Esophagus squamous epithelium (tissue), 5 donors: ENCODE data around the gene ZBTB46. TPM values are rescaled to one million over a fixed set of nuclear protein-coding genes. Genes with fewer than 3 reads are reported as not detected.

ENCODE experiments used
- DNase-seq: peaks from one replicate; lab custom pipeline; 2025; lab: John Stamatoyannopoulos, UW
- H3K27ac ChIP-seq, 4 donors: fragments of 200-600 bp; sonication (generic); one replicate each; pipeline ENCODE4 v1.5.1; 2016 to 2019; ENCODE audit warnings: mild to moderate bottlenecking in 1 of 4
- H3K27me3 ChIP-seq, 4 donors: fragments of 200-600 bp; sonication (generic); 1 replicate in 3 of 4; 2 replicates in 1 of 4; pipeline versions ENCODE4 v1.5.1 to v1.6.0; 2017 to 2021; ENCODE audit warnings: antibody characterized with exemption in 1 of 4
- H3K36me3 ChIP-seq, 3 donors: fragments of 200-600 bp; sonication (generic); one replicate each; pipeline ENCODE4 v1.5.1; 2016 to 2019
- H3K4me1 ChIP-seq, 3 donors: fragments of 200-600 bp; sonication (generic); one replicate each; pipeline ENCODE4 v1.5.1; 2017 to 2019
- H3K4me3 ChIP-seq, 4 donors: fragments of 200-600 bp; sonication (generic); 1 replicate in 3 of 4; 2 replicates in 1 of 4; pipeline ENCODE4 v1.5.1; 2016 to 2019; ENCODE audit warnings: mild to moderate bottlenecking in 2 of 4, moderate library complexity in 1 of 4
- H3K9me3 ChIP-seq, 3 donors: fragments of 200-600 bp; sonication (generic); one replicate each; pipeline ENCODE4 v1.5.1; 2016 to 2019
- POLR2A ChIP-seq, 4 donors: fragments of 450-650 bp; IDR thresholded peaks; one replicate each; pipeline ENCODE4 v1.6.1; 2017; ENCODE audit warnings: antibody characterized with exemption in 4 of 4, mild to moderate bottlenecking in 4 of 4, moderate library complexity in 3 of 4
- WGBS, 2 donors: methylation state at CpG; one replicate each; pipeline ENCODE4 v1.1.5; 2018; 5-methylcytosine and 5-hydroxymethylcytosine counted together
- intact Hi-C: fragments of 100-400 bp; cut with DNase I; formaldehyde crosslinking; loops from one replicate; pipeline ENCODE4 v1.15.0; 2022
- total RNA-seq, 4 donors: library from RNA; depleted of rRNA; stranded (reverse); fragments of >200 nt; gene quantifications; one replicate each; pipeline ENCODE4 v1.1.0, GENCODE V29; 2016
- TF ChIP-seq, protein P1 (sequence below), 6 experiments: fragments of 450-650 bp in 4 of 6; fragments of 200-600 bp in 2 of 6; sonication (generic) in 2 of 6; IDR thresholded peaks; one replicate each; pipeline ENCODE4 v1.5.1; 2016 to 2019; ENCODE audit warnings: antibody characterized with exemption in 6 of 6, mild to moderate bottlenecking in 4 of 6, moderate library complexity in 4 of 6
- donor health status: DM: yes; HTN: yes; CAD: no.

ZBTB46 gene
- total RNA-seq, 4 donors from 2014 or later: 0.79 to 4.2 (median 2.0) TPM

- Histone ChIP-seq H3K36me3 (peaks cover 10 to 73% (median 29%) of the 10 kb centered on the region in 3 donors), H3K27me3 (no peaks in the 10 kb centered on the region), H3K9me3 (no peaks in the 10 kb centered on the region), H3K27ac (peak overlapping the region; percentile 91 to 98 (median 94)), H3K4me3 (peak overlapping the region; percentile 66 to 98 (median 88)), H3K4me1 (peaks cover 22 to 43% (median 23%) of the 10 kb centered on the region in 3 donors)
- intact Hi-C loops: no loop called here
- WGBS, 2 donors: 0 to 4% methylated on average over 22 to 25 of the region's 56 CpGs
- TF ChIP-seq, protein P1, sequence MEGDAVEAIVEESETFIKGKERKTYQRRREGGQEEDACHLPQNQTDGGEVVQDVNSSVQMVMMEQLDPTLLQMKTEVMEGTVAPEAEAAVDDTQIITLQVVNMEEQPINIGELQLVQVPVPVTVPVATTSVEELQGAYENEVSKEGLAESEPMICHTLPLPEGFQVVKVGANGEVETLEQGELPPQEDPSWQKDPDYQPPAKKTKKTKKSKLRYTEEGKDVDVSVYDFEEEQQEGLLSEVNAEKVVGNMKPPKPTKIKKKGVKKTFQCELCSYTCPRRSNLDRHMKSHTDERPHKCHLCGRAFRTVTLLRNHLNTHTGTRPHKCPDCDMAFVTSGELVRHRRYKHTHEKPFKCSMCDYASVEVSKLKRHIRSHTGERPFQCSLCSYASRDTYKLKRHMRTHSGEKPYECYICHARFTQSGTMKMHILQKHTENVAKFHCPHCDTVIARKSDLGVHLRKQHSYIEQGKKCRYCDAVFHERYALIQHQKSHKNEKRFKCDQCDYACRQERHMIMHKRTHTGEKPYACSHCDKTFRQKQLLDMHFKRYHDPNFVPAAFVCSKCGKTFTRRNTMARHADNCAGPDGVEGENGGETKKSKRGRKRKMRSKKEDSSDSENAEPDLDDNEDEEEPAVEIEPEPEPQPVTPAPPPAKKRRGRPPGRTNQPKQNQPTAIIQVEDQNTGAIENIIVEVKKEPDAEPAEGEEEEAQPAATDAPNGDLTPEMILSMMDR (IDR thresholded peaks at IDR 0.05): peak in 4 of 6 experiments; percentile 8 to 54 (median 34)
- TF ChIP-seq POLR2A (IDR thresholded peaks at IDR 0.05): no peak
- no peak for DNase-seq
Measured at GRCh38 chr20:63706852-63707557, 124.1 kb downstream of the ZBTB46 start.

GRCh38 chr20:63706027-63706695 is 124.9 kb downstream of the ZBTB46 start:
- intact Hi-C loops: no loop called here
- peaks cover 10 to 64% (median 29%) of the 10 kb centered on the region in 3 donors for H3K36me3 ChIP-seq
- H3K27ac ChIP-seq: peak overlapping the region; percentile 91 to 98 (median 94)
- no peak for TF ChIP-seq POLR2A (IDR thresholded peaks at IDR 0.05)
- TF ChIP-seq, protein P1 (IDR thresholded peaks at IDR 0.05): no peak
- no peaks in the 10 kb centered on the region for H3K9me3 ChIP-seq
- peaks cover 22 to 43% (median 23%) of the 10 kb centered on the region in 3 donors for H3K4me1 ChIP-seq
- no peaks in the 10 kb centered on the region for H3K27me3 ChIP-seq
- whole genome bisulfite sequencing, 2 donors: 58 to 71% methylated on average over 6 to 7 of the region's 12 CpGs
- H3K4me3 ChIP-seq: peak overlapping the region in 2 of 4 donors; percentile 89 to 98
- DNase-seq: no peak

- Histone ChIP-seq H3K27ac (no peak overlapping the region), H3K36me3 (peaks cover 10 to 57% (median 29%) of the 10 kb centered on the region in 3 donors), H3K9me3 (no peaks in the 10 kb centered on the region), H3K27me3 (no peaks in the 10 kb centered on the region), H3K4me1 (peaks cover 22 to 41% (median 23%) of the 10 kb centered on the region in 3 donors), H3K4me3 (no peak overlapping the region)
- TF ChIP-seq, protein P1 (IDR thresholded peaks at IDR 0.05): no peak
- TF ChIP-seq POLR2A (IDR thresholded peaks at IDR 0.05): no peak
- no peak for DNase-seq
- WGBS, 2 donors: 90 to 92% methylated on average over 2 to 6 of the region's 8 CpGs
- intact Hi-C loops: no loop called here
Measured at GRCh38 chr20:63705232-63706026, 125.6 kb downstream of the ZBTB46 start.

DNA sequence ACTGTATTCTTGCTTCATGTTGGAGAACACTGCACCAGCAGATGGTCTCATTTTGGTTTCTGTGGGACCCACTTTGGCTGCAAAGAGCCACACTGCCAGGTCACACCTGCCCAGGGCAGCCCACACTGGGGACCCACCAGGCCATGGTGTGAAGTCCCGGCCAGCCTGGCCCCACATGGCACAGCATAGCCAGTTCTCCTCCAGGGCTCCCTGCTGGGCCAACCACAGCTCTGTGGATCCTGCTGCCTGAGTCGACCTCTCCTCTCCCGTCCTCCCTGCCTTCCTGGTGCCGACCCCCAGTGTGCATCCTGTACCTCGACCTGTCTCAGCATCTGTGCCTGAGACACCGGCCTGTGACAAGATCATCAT is 126.3 kb downstream of the ZBTB46 start:
- WGBS, 2 donors: 79 to 88% methylated on average over 5 of the region's 6 CpGs
- Histone ChIP-seq H3K9me3 (no peaks in the 10 kb centered on the region), H3K27ac (no peak overlapping the region), H3K36me3 (peaks cover 10 to 54% (median 29%) of the 10 kb centered on the region in 3 donors), H3K4me3 (no peak overlapping the region), H3K27me3 (no peaks in the 10 kb centered on the region), H3K4me1 (peaks cover 22 to 38% (median 27%) of the 10 kb centered on the region in 3 donors)
- no peak for DNase-seq
- intact Hi-C loops: no loop called here
- no peak for TF ChIP-seq POLR2A (IDR thresholded peaks at IDR 0.05)
- TF ChIP-seq, protein P1 (IDR thresholded peaks at IDR 0.05): no peak
